Measurements from ENCODE around the gene ORMDL3.

Gene ORMDL3

GRCh38 chr17:39871801-39872200 is 55.6 kb downstream of the ORMDL3 start:
- no peaks in the 10 kb centered on the region for H3K36me3 Mint-ChIP-seq (ENCODE audit: low read depth)
- H3K27me3 Mint-ChIP-seq (ENCODE audit: low read depth) = peaks cover 37% of the 10 kb centered on the region
- H3K9me3 Mint-ChIP-seq = peaks cover 5% of the 10 kb centered on the region
- no peak overlapping the region for H3K27ac Mint-ChIP-seq
- H3K4me1 Mint-ChIP-seq = no peaks in the 10 kb centered on the region
- no peak overlapping the region for H3K4me3 Mint-ChIP-seq
- TF ChIP-seq CTCF (IDR thresholded peaks at IDR 0.05; ENCODE audit: unreplicated experiment in 3 of 3) = no peak

All from nephron (organoid).